Dedifferentiated amniotic fluid mesenchymal stem cell (primary cell): ENCODE results near the gene BCL7C.
"Not testable (repeated sequence)": the region's sequence is repeated elsewhere in the genome, so short reads cannot be mapped to it uniquely, and the experiment has no call there.

Source experiments
- DNase-seq: peaks from one replicate; pipeline ENCODE4 v3.0.0-alpha.2; 2016; ENCODE audit errors: extremely low spot score

Gene BCL7C

DNA sequence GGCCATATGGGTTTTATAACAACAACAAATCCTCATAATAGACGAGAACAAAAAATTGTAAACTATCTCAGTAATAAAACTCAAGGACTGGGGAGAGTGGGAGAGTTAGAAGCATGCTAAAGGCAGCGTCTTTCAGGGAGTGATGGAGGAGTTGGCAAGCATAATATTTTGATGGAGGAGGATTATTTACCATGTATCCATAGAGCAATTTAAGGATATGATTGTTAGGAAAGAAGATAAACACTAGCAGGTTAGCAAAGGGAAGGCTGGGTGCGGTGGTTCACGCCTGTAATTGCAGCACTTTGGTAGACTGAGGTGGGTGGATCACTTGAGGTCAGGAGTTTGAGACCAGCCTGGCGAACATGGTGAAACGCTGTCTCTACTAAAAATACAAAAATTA lies 27.8 kb downstream of the BCL7C start:
- DNase-seq: no peak

GRCh38 chr16:30863178-30863577 lies 30.7 kb downstream of the BCL7C start:
- not testable (repeated sequence) for DNase-seq

DNA sequence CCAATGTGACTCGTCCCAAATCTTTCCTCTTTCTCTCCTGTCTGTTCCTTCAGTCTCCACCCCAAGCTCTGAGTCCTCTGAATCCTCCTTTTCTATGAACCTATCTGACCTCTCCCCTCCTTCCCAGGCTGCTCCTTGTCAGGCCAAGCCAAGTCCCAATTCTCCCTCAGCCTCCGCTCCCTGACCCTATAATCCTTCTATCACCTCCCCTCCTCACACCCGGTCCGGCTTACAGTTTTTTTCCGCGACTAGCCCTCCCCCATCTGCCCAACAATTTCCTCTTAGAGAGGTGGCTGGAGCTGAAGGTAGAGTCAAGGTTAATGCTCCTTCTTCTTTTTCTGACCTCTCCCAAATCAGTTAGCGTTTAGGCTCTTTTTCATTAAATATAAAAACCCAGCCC lies 33.1 kb downstream of the BCL7C start:
- not testable (repeated sequence) for DNase-seq

- no peak for DNase-seq
These were observed 35.0 kb downstream of the BCL7C start for GRCh38 chr16:30858829-30859423.

GRCh38 chr16:30858111-30858495 lies 35.8 kb downstream of the BCL7C start:
- no peak for DNase-seq

- no peak for DNase-seq
These were observed 40.1 kb downstream of the BCL7C start for GRCh38 chr16:30853758-30854157.

DNA sequence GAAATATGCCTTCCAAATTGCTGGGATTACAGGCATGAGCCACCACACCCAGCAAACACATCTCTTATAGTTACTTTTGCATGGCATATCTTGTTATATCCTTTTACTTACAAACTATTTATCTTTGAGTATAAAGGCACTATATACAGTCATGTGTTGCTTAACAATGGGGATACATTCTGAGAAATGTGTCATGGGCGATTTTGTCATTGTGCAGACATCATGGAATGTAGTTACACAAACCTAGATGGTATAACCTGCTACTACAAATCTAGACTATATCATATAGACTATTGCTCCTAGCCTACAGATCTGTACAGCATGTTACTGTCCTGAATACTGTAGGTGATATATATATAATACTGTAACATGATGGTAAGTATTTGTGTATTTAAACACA lies 43.6 kb downstream of the BCL7C start:
- no peak for DNase-seq

GRCh38 chr16:30846649-30847402 lies 47.1 kb downstream of the BCL7C start:
- DNase-seq: no peak

DNA sequence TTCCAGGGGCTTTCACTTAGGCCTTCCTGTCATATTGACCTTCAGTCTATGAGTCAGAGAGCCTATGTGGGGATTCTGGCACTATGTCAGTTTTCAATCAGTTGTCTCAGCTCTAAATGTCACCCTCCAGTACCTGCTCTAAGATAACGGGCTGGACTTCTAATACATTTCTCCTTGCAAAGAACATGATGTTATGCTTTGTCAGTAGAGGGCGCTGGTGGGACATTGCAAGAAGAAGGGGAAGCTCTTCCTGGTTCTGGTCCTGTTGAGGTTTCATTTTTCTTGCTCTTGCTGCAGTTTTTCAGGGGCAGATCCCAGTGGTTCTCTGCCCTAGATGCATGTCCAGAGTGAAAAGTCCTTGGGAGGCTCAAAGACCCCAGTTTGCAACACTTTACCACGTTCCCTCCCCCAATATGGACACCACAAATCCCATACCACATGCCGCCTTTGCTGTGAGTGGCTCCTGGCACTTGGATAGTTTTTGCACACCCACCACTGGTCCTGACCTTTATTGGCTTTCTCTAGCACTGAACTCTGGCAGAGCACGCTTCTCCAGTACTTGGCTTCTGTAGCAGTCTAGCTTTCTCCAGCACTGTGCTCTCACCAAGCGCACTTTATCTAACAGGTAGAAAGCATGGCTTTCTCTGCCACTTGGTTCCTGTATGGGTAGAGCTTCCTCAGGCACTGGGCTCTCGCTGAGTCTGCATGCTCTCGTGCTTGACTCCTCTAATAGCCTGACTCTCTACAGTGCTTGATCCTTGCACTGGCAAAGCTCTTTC lies 49.0 kb downstream of the BCL7C start:
- DNase-seq: peak; percentile 90

DNA sequence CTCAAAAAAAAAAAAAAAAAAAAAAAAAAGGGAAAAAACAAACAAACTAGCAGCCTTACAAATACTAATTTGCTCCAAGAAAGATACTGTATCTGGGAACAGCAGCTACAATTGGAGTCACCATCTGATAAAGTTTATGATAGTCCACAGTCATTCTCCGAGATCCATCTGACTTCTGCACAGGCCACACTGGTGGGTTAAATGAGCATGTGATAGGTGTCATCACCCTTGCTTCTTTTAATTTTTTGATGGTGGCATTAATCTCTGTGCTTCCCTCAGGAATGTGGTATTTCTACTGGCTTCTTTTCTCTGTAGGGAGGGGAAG lies 49.6 kb downstream of the BCL7C start:
- DNase-seq: no peak

GRCh38 chr16:30843501-30843900 lies 50.4 kb downstream of the BCL7C start:
- no peak for DNase-seq

- DNase-seq: no peak
These were observed 50.9 kb downstream of the BCL7C start for GRCh38 chr16:30842971-30843370.

DNA sequence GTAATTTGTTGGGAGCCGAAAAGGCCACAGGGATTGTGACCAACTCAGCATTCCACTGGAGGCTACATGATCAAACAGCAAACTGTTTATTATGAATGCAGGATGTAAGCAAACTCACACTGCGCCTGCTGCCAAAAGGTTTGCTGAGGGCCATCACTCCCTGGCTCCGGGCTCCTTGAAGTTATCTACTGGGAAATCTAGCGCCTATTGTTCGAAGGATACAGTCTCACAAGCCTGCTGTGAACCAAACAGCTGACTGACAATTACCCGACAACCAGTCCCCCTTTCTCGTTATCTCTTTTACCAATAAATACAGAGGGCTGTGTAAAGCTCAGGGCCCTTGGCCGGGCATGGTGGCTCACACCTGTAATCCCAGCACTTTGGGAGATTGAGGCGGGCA lies 52.5 kb downstream of the BCL7C start:
- DNase-seq: no peak

DNA sequence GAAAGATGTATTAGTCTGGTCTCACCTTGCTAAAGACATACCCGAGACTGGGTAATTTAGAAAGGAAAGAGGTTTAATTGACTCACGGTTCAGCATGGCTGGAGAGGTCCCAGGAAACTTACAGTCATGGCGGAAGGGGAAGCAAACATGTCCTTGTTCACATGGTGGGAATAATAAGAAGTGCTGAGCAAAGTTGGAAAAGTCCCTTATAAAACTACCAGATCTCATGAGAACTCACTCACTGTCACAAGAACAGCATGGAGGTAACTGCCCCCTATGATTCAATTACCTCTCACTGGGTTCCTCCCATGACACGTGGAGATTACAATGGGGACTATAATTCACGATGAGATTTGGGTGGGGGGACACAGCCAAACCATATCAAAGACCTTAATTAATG lies 53.3 kb downstream of the BCL7C start:
- no peak for DNase-seq

DNA sequence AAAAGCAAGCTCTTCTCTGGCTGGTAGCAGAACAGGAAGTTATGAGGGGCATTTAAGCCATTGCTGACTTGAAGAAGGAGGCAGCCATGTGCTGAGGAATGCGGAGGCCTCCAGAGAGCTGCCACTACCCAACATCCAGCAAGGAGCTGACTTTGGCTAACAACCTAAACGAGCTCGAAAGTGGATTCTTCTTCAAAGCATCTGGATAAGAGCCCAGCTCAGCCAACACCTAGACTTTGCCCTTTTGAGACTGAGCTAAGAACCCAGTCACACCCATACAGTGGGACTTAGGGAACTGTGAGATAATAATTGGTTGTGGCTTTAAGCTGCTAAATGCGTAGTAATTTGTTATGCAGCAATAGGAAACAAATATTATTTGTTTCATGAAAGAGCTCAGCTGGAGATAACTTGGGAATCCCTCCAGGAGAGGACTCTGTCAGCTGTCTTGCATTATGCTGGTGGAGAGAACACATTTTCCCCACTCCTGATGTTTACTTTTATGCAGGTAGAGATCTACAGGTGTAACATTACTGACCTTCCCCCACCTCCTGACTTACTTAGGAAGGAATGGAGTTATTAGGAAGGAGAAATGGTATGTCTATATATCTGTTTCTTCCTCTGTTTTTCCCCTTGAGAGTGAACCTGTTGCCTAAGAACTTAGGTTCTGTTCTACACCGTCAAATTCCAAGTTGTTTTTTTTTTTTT lies 54.2 kb downstream of the BCL7C start:
- no peak for DNase-seq

DNA sequence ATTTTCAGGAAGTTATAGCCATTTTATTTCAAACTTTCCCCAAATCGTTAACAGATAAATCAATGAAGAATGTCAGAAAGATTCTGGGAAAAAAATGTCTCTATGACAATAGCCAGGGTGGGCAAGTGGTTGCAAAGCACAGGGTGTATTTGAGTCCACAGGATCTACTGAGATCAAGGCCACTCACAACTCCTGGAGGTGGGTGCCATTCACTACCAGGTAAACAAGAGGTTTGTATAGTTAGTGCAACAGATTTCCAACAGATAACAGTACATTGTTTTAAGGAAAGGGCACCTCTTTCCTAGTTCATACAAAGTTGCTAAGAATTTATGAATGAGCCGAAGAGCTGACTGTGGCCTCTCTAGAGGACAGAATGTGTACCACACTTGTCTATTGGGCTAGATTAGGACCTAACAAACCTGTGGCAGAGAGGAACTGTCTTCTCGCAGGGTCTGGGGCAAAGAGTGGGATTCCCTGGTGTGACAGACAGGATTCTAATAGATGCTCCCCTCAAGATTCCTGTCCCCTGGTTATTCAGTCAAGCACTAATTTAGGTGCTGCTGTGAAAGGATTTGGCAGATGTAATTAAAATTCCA lies 54.9 kb downstream of the BCL7C start:
- no peak for DNase-seq

GRCh38 chr16:30837904-30838303 lies 56.0 kb downstream of the BCL7C start:
- no peak for DNase-seq
